ENCODE measurements around the gene PODXL2. TPM values are rescaled to one million over a fixed set of nuclear protein-coding genes. Genes with fewer than 3 reads are reported as not detected.

PODXL2 gene
- total RNA-seq, 1 donor from 2014 or later, result 25.7 TPM

DNA sequence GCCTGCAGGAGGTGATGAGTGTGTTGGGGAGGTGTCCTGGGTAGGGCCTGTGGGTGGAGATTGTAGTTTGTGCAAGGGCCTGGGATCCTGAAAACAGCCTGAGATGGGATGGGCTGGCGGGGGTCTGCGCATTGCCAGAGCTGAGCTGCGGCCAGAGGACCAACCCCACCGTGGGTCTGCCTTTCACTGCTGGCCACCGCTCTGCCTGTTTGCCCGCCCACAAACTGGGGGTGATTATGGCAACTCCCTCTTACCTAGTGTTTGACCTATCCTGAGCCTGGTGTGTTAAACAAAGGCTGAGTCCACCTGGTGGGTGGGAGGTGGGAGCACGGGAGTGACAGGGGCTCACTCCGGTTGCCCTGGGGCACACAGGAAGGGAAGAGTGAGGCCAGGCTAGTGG is 53.6 kb downstream of the PODXL2 start:
- peak overlapping the region; percentile 80 for H3K27ac Mint-ChIP-seq
- no peaks in the 10 kb centered on the region for H3K9me3 Mint-ChIP-seq (ENCODE audit: low read depth)
- TF ChIP-seq, protein P1, sequence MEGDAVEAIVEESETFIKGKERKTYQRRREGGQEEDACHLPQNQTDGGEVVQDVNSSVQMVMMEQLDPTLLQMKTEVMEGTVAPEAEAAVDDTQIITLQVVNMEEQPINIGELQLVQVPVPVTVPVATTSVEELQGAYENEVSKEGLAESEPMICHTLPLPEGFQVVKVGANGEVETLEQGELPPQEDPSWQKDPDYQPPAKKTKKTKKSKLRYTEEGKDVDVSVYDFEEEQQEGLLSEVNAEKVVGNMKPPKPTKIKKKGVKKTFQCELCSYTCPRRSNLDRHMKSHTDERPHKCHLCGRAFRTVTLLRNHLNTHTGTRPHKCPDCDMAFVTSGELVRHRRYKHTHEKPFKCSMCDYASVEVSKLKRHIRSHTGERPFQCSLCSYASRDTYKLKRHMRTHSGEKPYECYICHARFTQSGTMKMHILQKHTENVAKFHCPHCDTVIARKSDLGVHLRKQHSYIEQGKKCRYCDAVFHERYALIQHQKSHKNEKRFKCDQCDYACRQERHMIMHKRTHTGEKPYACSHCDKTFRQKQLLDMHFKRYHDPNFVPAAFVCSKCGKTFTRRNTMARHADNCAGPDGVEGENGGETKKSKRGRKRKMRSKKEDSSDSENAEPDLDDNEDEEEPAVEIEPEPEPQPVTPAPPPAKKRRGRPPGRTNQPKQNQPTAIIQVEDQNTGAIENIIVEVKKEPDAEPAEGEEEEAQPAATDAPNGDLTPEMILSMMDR (IDR thresholded peaks at IDR 0.05; ENCODE audit: unreplicated experiment), result no peak
- H3K36me3 Mint-ChIP-seq (ENCODE audit: insufficient read depth), result no peaks in the 10 kb centered on the region
- H3K27me3 Mint-ChIP-seq, result peaks cover 3% of the 10 kb centered on the region
- H3K4me3 Mint-ChIP-seq (ENCODE audit: low read depth), result no peak overlapping the region
- H3K4me1 Mint-ChIP-seq (ENCODE audit: low read depth), result no peaks in the 10 kb centered on the region
- DNase-seq (ENCODE audit: low spot score, unreplicated experiment), result no peak

DNA sequence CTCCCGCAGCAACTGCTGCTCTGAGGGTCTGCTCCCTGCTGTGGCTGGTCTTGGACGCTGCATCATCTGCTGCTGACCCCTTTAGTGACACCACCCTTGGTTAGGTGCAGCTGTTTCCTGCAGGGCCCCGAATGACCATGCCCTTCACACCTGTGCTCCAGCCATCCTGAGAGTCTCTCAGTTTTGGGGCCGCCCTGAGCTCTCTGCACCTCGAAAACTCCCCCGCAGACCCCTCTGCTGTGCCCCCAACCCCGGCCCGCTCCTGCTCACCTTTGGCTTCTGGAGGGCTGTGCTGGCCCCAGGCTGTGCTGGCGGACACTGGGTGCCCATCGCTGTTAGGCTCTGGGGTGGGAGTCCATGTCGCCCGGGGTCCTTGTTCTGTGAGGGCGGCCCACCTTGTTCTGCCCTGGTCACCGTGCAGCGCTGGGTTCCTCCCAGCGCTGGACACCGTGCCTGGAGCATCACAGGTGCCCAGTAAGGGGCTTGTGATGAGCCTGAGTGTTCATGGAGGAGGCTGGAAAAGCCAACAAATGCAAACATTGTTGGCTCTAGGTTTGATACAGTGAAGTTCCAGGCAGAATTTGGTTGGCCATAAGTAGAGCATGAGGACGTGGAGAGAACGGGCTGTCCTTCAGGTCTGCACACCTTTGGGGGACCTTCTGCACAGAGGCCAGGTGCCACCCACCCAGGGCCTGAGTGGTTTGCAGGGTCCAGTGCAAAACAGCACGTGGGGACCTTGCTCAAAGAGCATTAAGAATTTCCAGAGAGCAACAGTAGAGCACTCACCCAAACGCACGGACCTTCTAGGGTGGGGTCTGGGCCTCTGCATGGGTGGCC is 56.1 kb downstream of the PODXL2 start:
- no peak for DNase-seq (ENCODE audit: low spot score, unreplicated experiment)
- no peaks in the 10 kb centered on the region for H3K9me3 Mint-ChIP-seq (ENCODE audit: low read depth)
- TF ChIP-seq, protein P1 (IDR thresholded peaks at IDR 0.05; ENCODE audit: unreplicated experiment), result no peak
- no peaks in the 10 kb centered on the region for H3K36me3 Mint-ChIP-seq (ENCODE audit: insufficient read depth)
- H3K27me3 Mint-ChIP-seq, result peaks cover 3% of the 10 kb centered on the region
- H3K4me1 Mint-ChIP-seq (ENCODE audit: low read depth), result no peaks in the 10 kb centered on the region
- H3K4me3 Mint-ChIP-seq (ENCODE audit: low read depth), result no peak overlapping the region
- no peak overlapping the region for H3K27ac Mint-ChIP-seq

DNA sequence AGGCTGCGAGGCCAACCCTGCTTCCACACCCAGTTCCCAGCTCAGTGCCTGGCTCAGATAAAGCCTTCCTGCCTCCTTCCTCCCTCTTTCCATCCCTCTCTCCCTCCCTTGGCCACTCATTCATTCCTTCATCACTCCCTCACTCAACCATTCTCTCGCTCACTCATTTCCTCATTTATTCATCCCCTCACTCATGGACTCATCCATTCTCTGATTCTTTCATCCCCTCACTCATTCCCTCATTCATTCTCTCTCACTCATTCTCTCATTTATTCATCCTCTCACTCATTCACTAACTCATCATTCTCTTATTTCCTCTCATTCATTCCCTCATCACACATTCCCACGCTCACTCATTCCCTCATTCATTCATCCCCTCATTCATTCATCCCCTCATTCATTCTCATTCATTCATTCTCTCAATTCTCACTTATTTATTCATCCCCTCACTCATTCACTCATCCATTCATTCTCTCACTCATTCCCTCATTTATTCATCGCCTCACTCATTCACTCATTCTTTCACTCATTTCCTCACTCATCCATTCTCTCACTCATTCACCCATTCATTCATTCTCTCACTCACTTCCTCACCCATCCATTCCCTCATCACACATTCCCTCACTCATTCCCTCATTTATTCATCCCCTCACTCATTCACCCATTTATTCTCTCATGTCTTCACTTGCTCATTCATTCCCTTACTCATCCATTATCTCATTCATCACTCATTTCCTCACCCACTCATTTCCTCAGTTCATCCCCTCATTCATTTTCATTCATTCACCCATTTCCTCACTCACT is 56.9 kb downstream of the PODXL2 start:
- Mint-ChIP-seq H3K9me3 (ENCODE audit: low read depth) (no peaks in the 10 kb centered on the region), H3K4me1 (ENCODE audit: low read depth) (peaks cover 1% of the 10 kb centered on the region), H3K27ac (no peak overlapping the region), H3K36me3 (ENCODE audit: insufficient read depth) (no peaks in the 10 kb centered on the region), H3K4me3 (ENCODE audit: low read depth) (no peak overlapping the region), H3K27me3 (peaks cover 3% of the 10 kb centered on the region)
- TF ChIP-seq, protein P1 (IDR thresholded peaks at IDR 0.05; ENCODE audit: unreplicated experiment), result no peak
- DNase-seq (ENCODE audit: low spot score, unreplicated experiment), result no peak

DNA sequence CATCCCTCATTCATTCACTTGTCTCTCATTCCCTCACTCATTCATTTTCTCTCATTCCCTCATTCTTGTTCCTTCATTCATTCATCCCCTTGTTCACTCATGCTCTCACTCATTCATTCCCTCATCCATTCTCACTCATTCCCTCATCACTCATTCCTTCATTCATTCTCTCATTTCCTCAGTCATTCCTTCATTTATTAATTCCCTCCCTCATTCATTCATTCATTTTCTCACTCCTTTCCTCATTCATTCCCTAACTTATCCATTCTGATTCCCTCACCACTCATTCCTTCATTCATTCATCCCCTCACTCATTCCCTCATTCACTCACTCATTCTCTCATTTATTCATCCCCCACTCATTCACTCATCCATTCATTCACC is 57.5 kb downstream of the PODXL2 start:
- H3K27ac Mint-ChIP-seq, result no peak overlapping the region
- H3K4me1 Mint-ChIP-seq (ENCODE audit: low read depth), result peaks cover 1% of the 10 kb centered on the region
- no peak overlapping the region for H3K4me3 Mint-ChIP-seq (ENCODE audit: low read depth)
- no peaks in the 10 kb centered on the region for H3K9me3 Mint-ChIP-seq (ENCODE audit: low read depth)
- H3K27me3 Mint-ChIP-seq, result peaks cover 3% of the 10 kb centered on the region
- no peaks in the 10 kb centered on the region for H3K36me3 Mint-ChIP-seq (ENCODE audit: insufficient read depth)
- DNase-seq (ENCODE audit: low spot score, unreplicated experiment), result no peak
- TF ChIP-seq, protein P1 (IDR thresholded peaks at IDR 0.05; ENCODE audit: unreplicated experiment), result no peak

DNA sequence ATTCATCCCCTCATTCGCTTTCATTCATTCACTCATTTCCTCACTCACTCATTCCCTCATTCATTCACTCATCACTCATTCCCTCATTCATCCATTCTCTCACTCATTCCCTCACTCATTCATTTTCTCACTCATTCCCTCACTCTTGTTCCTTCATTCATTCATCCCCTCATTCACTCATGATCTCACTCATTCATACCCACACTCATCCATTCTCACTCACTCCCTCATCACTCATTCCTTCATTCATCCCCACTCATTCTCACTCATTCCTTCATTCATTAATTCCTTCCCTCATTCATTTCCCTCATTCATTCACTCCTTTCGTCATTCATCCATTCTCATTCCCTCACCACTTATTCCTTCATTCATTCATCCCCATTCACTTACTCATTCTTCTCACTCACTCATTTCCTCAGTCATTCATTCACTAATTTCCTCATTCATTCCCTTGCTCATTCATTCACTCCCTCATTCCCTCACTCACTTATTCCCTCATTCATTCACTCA is 58.3 kb downstream of the PODXL2 start:
- TF ChIP-seq, protein P1 (IDR thresholded peaks at IDR 0.05; ENCODE audit: unreplicated experiment), result no peak
- H3K4me1 Mint-ChIP-seq (ENCODE audit: low read depth), result peaks cover 1% of the 10 kb centered on the region
- no peak overlapping the region for H3K27ac Mint-ChIP-seq

More for the DNA sequence above, 58.3 kb downstream of the PODXL2 start:
- Mint-ChIP-seq H3K9me3 (ENCODE audit: low read depth) (no peaks in the 10 kb centered on the region), H3K36me3 (ENCODE audit: insufficient read depth) (no peaks in the 10 kb centered on the region), H3K4me3 (ENCODE audit: low read depth) (no peak overlapping the region), H3K27me3 (peaks cover 3% of the 10 kb centered on the region)
- DNase-seq (ENCODE audit: low spot score, unreplicated experiment), result no peak

Data from progenitor cell of endocrine pancreas (in vitro differentiated cells).